ENCODE data around the gene B4GALT3. TPM values are rescaled to one million over a fixed set of nuclear protein-coding genes. Genes with fewer than 3 reads are reported as not detected.

The B4GALT3 gene
- total and polyA plus RNA-seq, 9 of the 15 experiments (the other 6 are each of a cell fraction or from before 2014, with no cell fraction given) = 31.2 to 103 (median 46.1) TPM

GRCh38 chr1:161225534-161226319 is 48.4 kb upstream of the B4GALT3 start, which contains the start of gene TOMM40L (continued):
- no peak for TF ChIP-seq KDM5B (IDR thresholded peaks at IDR 0.05; ENCODE audit: insufficient replicate concordance, low read depth, low read length)
- no peak for TF ChIP-seq E2F3 (CRISPR knock-in tag; IDR thresholded peaks at IDR 0.05)
- peak; percentile 59 to 73 for TF ChIP-seq MNT (conservative IDR thresholded peaks at IDR 0.05)
- no peak for TF ChIP-seq ZNF431 (CRISPR knock-in tag; IDR thresholded peaks at IDR 0.05)
- TF ChIP-seq ZNF311 (CRISPR knock-in tag; IDR thresholded peaks at IDR 0.05) = no peak
- no peak for TF ChIP-seq OTX1 (CRISPR knock-in tag; IDR thresholded peaks at IDR 0.05)
- TF ChIP-seq SMAD1 (IDR thresholded peaks at IDR 0.05; ENCODE audit: low read depth, low read length, partially characterized antibody) = no peak
- TF ChIP-seq ZBTB2 (IDR thresholded peaks at IDR 0.05) = no peak
- TF ChIP-seq SP2 (IDR thresholded peaks at IDR 0.05; ENCODE audit: extremely low read depth, low read depth, low read length, poor library complexity, severe bottlenecking) = peak; percentile 69
- TF ChIP-seq SAFB (IDR thresholded peaks at IDR 0.05; ENCODE audit: borderline replicate concordance, low read depth, low read length) = no peak
- no peak for TF ChIP-seq GMEB1 (CRISPR knock-in tag; IDR thresholded peaks at IDR 0.05)
- no peak for TF ChIP-seq SAFB2 (IDR thresholded peaks at IDR 0.05; ENCODE audit: borderline replicate concordance, low read depth, low read length, severe bottlenecking)
- peak; percentile 92 for TF ChIP-seq ZNF197 (CRISPR knock-in tag; IDR thresholded peaks at IDR 0.05; ENCODE audit: low read depth)
- TF ChIP-seq IRF9 (tag; IDR thresholded peaks at IDR 0.05) = no peak
- TF ChIP-seq NKRF (IDR thresholded peaks at IDR 0.05; ENCODE audit: borderline replicate concordance) = peak; percentile 97
- no peak for TF ChIP-seq ZNF133 (CRISPR knock-in tag; IDR thresholded peaks at IDR 0.05)
- no peak for TF ChIP-seq MTA2 (IDR thresholded peaks at IDR 0.05; ENCODE audit: low read depth)
- TF ChIP-seq FOXK1 (CRISPR knock-in tag; IDR thresholded peaks at IDR 0.05; ENCODE audit: borderline replicate concordance) = no peak
- no peak for TF ChIP-seq IFI16 (CRISPR knock-in tag; IDR thresholded peaks at IDR 0.05)

Data from K562 (cell line).